IMR-90 (cell line): ENCODE data around the gene CCL19. TPM values are rescaled to one million over a fixed set of nuclear protein-coding genes. Genes with fewer than 3 reads are reported as not detected.

Experiments used
- ATAC-seq: fragments of 200-7000 bp; cut with Tn5 transposase; 2 replicates; pipeline ENCODE4 v1.9.1; 2020; ENCODE audit warnings: low read depth, mild to moderate bottlenecking, moderate library complexity
- BruUV-seq: library from RNA; stranded (reverse); fragments of 400-500 nt; replicated peaks from 2 replicates; lab custom pipeline; 2021; lab: Mats Ljungman, UMichigan
- CTCF ChIA-PET: fragments of 300-600 bp; formaldehyde crosslinking; extraction: SDS; loops from one replicate; lab custom pipeline; 2021; ENCODE audit warnings: antibody characterized with exemption; lab: Yijun Ruan, JAX
- POLR2A ChIA-PET: fragments of 300-600 bp; sonication (Branson Sonifier 250); formaldehyde crosslinking; loops from one replicate; lab custom pipeline; 2022; ENCODE audit warnings: antibody characterized with exemption; ENCODE audit not compliant: unreplicated experiment; lab: Charles Lee
- DNase-seq: peaks from one replicate; pipeline ENCODE4 v3.0.0; 2013
- H2AFZ ChIP-seq: replicated peaks from 2 replicates; pipeline ENCODE3; 2013; ENCODE audit warnings: low read length, mild to moderate bottlenecking; ENCODE audit not compliant: poor library complexity
- H2AK5ac ChIP-seq: 2 replicates; pipeline ENCODE4 v1.6.1; 2013; ENCODE audit warnings: low read depth, low read length, inconsistent platforms
- H2AK9ac ChIP-seq: replicated peaks from 2 replicates; pipeline ENCODE3; 2013; ENCODE audit warnings: mild to moderate bottlenecking, low read depth, low read length, moderate library complexity; ENCODE audit not compliant: poor library complexity
- H2BK120ac ChIP-seq: 2 replicates; pipeline ENCODE4 v1.6.1; 2013; ENCODE audit warnings: low read depth, low read length, inconsistent platforms
- H2BK15ac ChIP-seq: 3 replicates; pipeline ENCODE4 v1.6.1; 2013; ENCODE audit warnings: low read depth, low read length, inconsistent platforms
- H2BK20ac ChIP-seq: 2 replicates; pipeline ENCODE4 v1.6.1; 2013; ENCODE audit warnings: low read depth, mild to moderate bottlenecking, inconsistent platforms, low read length, moderate library complexity
- H2BK5ac ChIP-seq: 2 replicates; pipeline ENCODE4 v1.6.1; 2013; ENCODE audit warnings: mild to moderate bottlenecking, low read depth, low read length, inconsistent platforms; ENCODE audit not compliant: poor library complexity, severe bottlenecking
- H3K14ac ChIP-seq: replicated peaks from 2 replicates; pipeline ENCODE4 v1.6.1; 2013; ENCODE audit warnings: low read depth, low read length, inconsistent platforms
- H3K18ac ChIP-seq: 2 replicates; pipeline ENCODE4 v1.6.1; 2013; ENCODE audit warnings: low read depth, low read length, control low read depth
- H3K23ac ChIP-seq: 2 replicates; pipeline ENCODE4 v1.6.1; 2013; ENCODE audit warnings: low read depth, low read length, inconsistent platforms
- H3K27ac ChIP-seq: 2 replicates; pipeline ENCODE4 v1.5.1; 2013; ENCODE audit warnings: mild to moderate bottlenecking, control low read depth, low read length; ENCODE audit not compliant: insufficient read depth
- H3K27me3 ChIP-seq: 2 replicates; pipeline ENCODE4 v1.6.1; 2013; ENCODE audit warnings: low read length; ENCODE audit not compliant: control insufficient read depth, insufficient read depth
- H3K36me3 ChIP-seq: 2 replicates; pipeline ENCODE4 v1.6.1; 2013; ENCODE audit warnings: low read length, mixed read lengths; ENCODE audit not compliant: control insufficient read depth, insufficient read depth
- H3K4ac ChIP-seq: 2 replicates; pipeline ENCODE4 v1.6.1; 2013; ENCODE audit warnings: low read depth, low read length, inconsistent platforms
- H3K4me1 ChIP-seq: 2 replicates; pipeline ENCODE4 v1.6.1; 2013; ENCODE audit warnings: low read length, mixed read lengths; ENCODE audit not compliant: control insufficient read depth, insufficient read depth
- H3K4me2 ChIP-seq: 2 replicates; pipeline ENCODE4 v1.6.1; 2013; ENCODE audit warnings: low read depth, mild to moderate bottlenecking, control low read depth, low read length, moderate library complexity
- H3K4me3 ChIP-seq: 2 replicates; pipeline ENCODE4 v1.5.1; 2013; ENCODE audit warnings: low read depth, mild to moderate bottlenecking, control low read depth, low read length, moderate library complexity; ENCODE audit not compliant: insufficient read depth
- H3K56ac ChIP-seq: 2 replicates; pipeline ENCODE4 v1.6.1; 2013; ENCODE audit warnings: low read length, inconsistent platforms; ENCODE audit not compliant: insufficient read depth; ENCODE audit errors: extremely low read depth
- H3K79me1 ChIP-seq, 2 experiments: 2 replicates each; pipeline ENCODE4 v1.6.1; 2013; ENCODE audit warnings: low read length in 2 of 2, inconsistent platforms in 1 of 2, low read depth in 1 of 2
- H3K9ac ChIP-seq: 2 replicates; pipeline ENCODE4 v1.6.1; 2013; ENCODE audit warnings: low read depth, low read length, control low read depth
- H3K9me1 ChIP-seq: 2 replicates; pipeline ENCODE4 v1.6.1; 2013; ENCODE audit warnings: low read length, inconsistent platforms; ENCODE audit not compliant: insufficient read depth
- H3K9me3 ChIP-seq: 2 replicates; pipeline ENCODE4 v1.6.1; 2013; ENCODE audit warnings: low read length; ENCODE audit not compliant: control insufficient read depth, insufficient read depth
- H4K20me1 ChIP-seq: 2 replicates; pipeline ENCODE4 v1.6.1; 2013; ENCODE audit warnings: low read length, inconsistent platforms; ENCODE audit not compliant: insufficient read depth
- H4K5ac ChIP-seq: 2 replicates; pipeline ENCODE4 v1.6.1; 2013; ENCODE audit warnings: mild to moderate bottlenecking, low read depth, low read length, control low read depth
- H4K8ac ChIP-seq, 2 experiments: 2 replicates each; pipeline ENCODE4 v1.6.1; 2013; ENCODE audit warnings: low read depth in 2 of 2, low read length in 2 of 2, control low read depth in 1 of 2, inconsistent platforms in 1 of 2
- H4K91ac ChIP-seq: 2 replicates; pipeline ENCODE4 v1.6.1; 2013; ENCODE audit warnings: low read depth, low read length, inconsistent platforms; ENCODE audit not compliant: insufficient read depth
- BHLHE40 ChIP-seq: fragments of 150-350 bp; IDR thresholded peaks from 2 replicates; pipeline ENCODE4 v1.6.1; 2016; ENCODE audit warnings: mild to moderate bottlenecking, low read depth, low read length
- CEBPB ChIP-seq: IDR thresholded peaks from 2 replicates; pipeline ENCODE4 v1.6.1; 2012; ENCODE audit warnings: low read depth, low read length, improper control_type of control experiment
- CHD1 ChIP-seq: IDR thresholded peaks from 2 replicates; pipeline ENCODE4 v1.6.1; 2012; ENCODE audit warnings: low read depth, low read length, improper control_type of control experiment
- FOS ChIP-seq: fragments of 150-350 bp; IDR thresholded peaks from 2 replicates; pipeline ENCODE4 v1.6.1; 2016; ENCODE audit warnings: low read depth, low read length
- MAFK ChIP-seq: IDR thresholded peaks from 2 replicates; pipeline ENCODE4 v1.6.1; 2012; ENCODE audit warnings: low read depth, low read length, improper control_type of control experiment
- MAZ ChIP-seq: IDR thresholded peaks from 2 replicates; pipeline ENCODE4 v1.6.1; 2012; ENCODE audit warnings: low read depth, mild to moderate bottlenecking, low read length, improper control_type of control experiment, moderate library complexity, borderline replicate concordance
- MXI1 ChIP-seq: IDR thresholded peaks from 2 replicates; pipeline ENCODE4 v1.6.1; 2012; ENCODE audit warnings: low read depth, mild to moderate bottlenecking, low read length, moderate library complexity, borderline replicate concordance
- NFE2L2 ChIP-seq: fragments of 150-350 bp; IDR thresholded peaks from 2 replicates; pipeline ENCODE4 v1.6.1; 2016; ENCODE audit warnings: low read depth, mild to moderate bottlenecking, low read length
- POLR2A ChIP-seq: IDR thresholded peaks from 2 replicates; pipeline ENCODE4 v1.6.1; 2012; ENCODE audit warnings: mild to moderate bottlenecking, low read depth, low read length
- RAD21 ChIP-seq: IDR thresholded peaks from 2 replicates; pipeline ENCODE4 v1.6.1; 2012; ENCODE audit warnings: low read length, improper control_type of control experiment
- RCOR1 ChIP-seq: IDR thresholded peaks from 2 replicates; pipeline ENCODE4 v1.6.1; 2012; ENCODE audit warnings: mild to moderate bottlenecking, low read length, improper control_type of control experiment; ENCODE audit not compliant: insufficient replicate concordance
- RFX5 ChIP-seq: IDR thresholded peaks from 2 replicates; pipeline ENCODE4 v1.8.0; 2012; ENCODE audit warnings: low read depth, mild to moderate bottlenecking, low read length, moderate library complexity
- SMC3 ChIP-seq: fragments of 150-350 bp; IDR thresholded peaks from 2 replicates; pipeline ENCODE4 v1.6.1; 2016; ENCODE audit warnings: low read depth, mild to moderate bottlenecking, antibody characterized with exemption, low read length, moderate library complexity
- WGBS, 2 experiments: methylation state at CpG; one replicate each; pipeline versions ENCODE4 v1.1.5 to v1.1.7; 2013; ENCODE audit warnings: missing lambda C conversion rate in 2 of 2; ENCODE audit not compliant: insufficient read length in 1 of 2; ENCODE audit errors: extremely low coverage in 2 of 2; 5-methylcytosine and 5-hydroxymethylcytosine counted together
- dilution Hi-C: fragments of 300-500 bp; cut with HindIII; formaldehyde crosslinking; loops from one replicate; pipeline ENCODE4 v1.14.3; 2018; ENCODE audit warnings: low sequenced_read_pairs; ENCODE audit not compliant: unreplicated experiment
- in situ Hi-C: fragments of 300-500 bp; cut with MboI; formaldehyde crosslinking; loops from 3 replicates; pipeline ENCODE4 v1.14.3; 2019; ENCODE audit warnings: low sequenced_read_pairs, inconsistent platforms, mixed read lengths
- intact Hi-C: fragments of 100-400 bp; cut with micrococcal nuclease; formaldehyde crosslinking; loops from 2 replicates; pipeline ENCODE4 v1.10.0; 2022
- polyA plus RNA-seq, 3 experiments: library from polyadenylated mRNA; depleted of rRNA; stranded (reverse); fragments of >200 nt; gene quantifications; 2 replicates each; pipeline ENCODE4 v1.2.3, GENCODE V29; 2012; ENCODE audit warnings: low replicate concordance in 1 of 3
- total RNA-seq: library from RNA; depleted of rRNA; stranded (reverse); fragments of >200 nt; gene quantifications from 2 replicates; pipeline ENCODE4 v1.2.3, GENCODE V29; 2012
- TF ChIP-seq, protein P1 (sequence below): conservative IDR thresholded peaks from 2 replicates; pipeline ENCODE4 v1.5.1; 2012; ENCODE audit warnings: mild to moderate bottlenecking, low read depth, low read length, improper control_type of control experiment
- TF ChIP-seq, protein P2 (sequence below): fragments of 150-350 bp; IDR thresholded peaks from 2 replicates; pipeline ENCODE4 v1.6.1; 2017; ENCODE audit warnings: mild to moderate bottlenecking, antibody characterized with exemption, low read length, low read depth
- TF ChIP-seq, protein P3 (sequence below): fragments of 150-350 bp; IDR thresholded peaks from 2 replicates; pipeline ENCODE4 v1.6.1; 2016; ENCODE audit warnings: low read depth, mild to moderate bottlenecking, low read length, moderate library complexity, borderline replicate concordance

CCL19 gene
- total and polyA plus RNA-seq, 2 of the 4 experiments (the other 2 are of a cell fraction), result not detected

DNA sequence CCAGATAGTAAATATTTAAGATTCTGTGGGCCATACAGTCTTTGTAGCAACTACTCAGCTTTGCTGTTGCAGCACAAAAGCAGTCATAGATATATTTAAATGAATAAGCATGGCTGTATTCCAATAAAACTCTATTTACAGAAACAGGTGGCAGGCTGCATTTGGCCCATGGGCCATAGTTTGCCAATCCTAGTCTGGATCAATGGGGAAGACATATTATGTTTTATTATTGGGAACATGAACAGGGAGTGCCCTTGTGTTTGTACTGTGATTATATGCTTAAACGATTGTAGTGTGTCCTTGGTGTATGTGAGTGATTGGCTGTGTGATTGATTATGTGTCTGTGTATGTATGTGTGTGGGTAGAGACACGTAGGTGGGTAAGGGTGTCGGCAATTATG lies 16.6 kb downstream of the CCL19 start:
- WGBS, 2 experiments, result 71 to 100% methylated on average over 1 of the region's 3 CpGs
- H3K23ac ChIP-seq, result no peak overlapping the region
- no peak for ATAC-seq
- H3K36me3 ChIP-seq, result peaks cover 2% of the 10 kb centered on the region
- H2BK5ac ChIP-seq, result no peak overlapping the region
- in situ Hi-C loops, result no loop called here
- H2BK15ac ChIP-seq, result no peak overlapping the region
- no peak overlapping the region for H3K4me3 ChIP-seq
- H2AK5ac ChIP-seq, result no peak overlapping the region
- H3K4me1 ChIP-seq, result no peaks in the 10 kb centered on the region
- H2AFZ ChIP-seq, result no peak overlapping the region
- intact Hi-C loops, result no loop called here
- CTCF ChIA-PET, result interaction anchor here (1.0 to 3.3 kb wide), 2 partner anchors 27 to 28 kb away, joined by 3 to 16 read pairs; no protein-coding TSS in a partner anchor
- POLR2A ChIA-PET, result no interaction called here
- no peak overlapping the region for H2BK20ac ChIP-seq
- dilution Hi-C loops, result no loop called here
- H4K20me1 ChIP-seq, result no peaks in the 10 kb centered on the region
- H3K14ac ChIP-seq, result no peak overlapping the region
- peaks cover 25 to 27% of the 10 kb centered on the region in 2 experiments for H3K79me1 ChIP-seq
- no peak overlapping the region for H3K56ac ChIP-seq
- no peak overlapping the region for H4K5ac ChIP-seq
- no peak overlapping the region for H4K91ac ChIP-seq
- no TSS peak for BruUV-seq
- no peak overlapping the region for H3K18ac ChIP-seq
- TF ChIP-seq MXI1 (no peak), NFE2L2 (no peak), CEBPB (no peak), MAFK (no peak), FOS (no peak), BHLHE40 (no peak), POLR2A (no peak), CHD1 (no peak), SMC3 (no peak), MAZ (no peak), RFX5 (no peak), RCOR1 (no peak), RAD21 (no peak)
- TF ChIP-seq, protein P1, sequence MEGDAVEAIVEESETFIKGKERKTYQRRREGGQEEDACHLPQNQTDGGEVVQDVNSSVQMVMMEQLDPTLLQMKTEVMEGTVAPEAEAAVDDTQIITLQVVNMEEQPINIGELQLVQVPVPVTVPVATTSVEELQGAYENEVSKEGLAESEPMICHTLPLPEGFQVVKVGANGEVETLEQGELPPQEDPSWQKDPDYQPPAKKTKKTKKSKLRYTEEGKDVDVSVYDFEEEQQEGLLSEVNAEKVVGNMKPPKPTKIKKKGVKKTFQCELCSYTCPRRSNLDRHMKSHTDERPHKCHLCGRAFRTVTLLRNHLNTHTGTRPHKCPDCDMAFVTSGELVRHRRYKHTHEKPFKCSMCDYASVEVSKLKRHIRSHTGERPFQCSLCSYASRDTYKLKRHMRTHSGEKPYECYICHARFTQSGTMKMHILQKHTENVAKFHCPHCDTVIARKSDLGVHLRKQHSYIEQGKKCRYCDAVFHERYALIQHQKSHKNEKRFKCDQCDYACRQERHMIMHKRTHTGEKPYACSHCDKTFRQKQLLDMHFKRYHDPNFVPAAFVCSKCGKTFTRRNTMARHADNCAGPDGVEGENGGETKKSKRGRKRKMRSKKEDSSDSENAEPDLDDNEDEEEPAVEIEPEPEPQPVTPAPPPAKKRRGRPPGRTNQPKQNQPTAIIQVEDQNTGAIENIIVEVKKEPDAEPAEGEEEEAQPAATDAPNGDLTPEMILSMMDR, result no peak
- TF ChIP-seq, protein P2, sequence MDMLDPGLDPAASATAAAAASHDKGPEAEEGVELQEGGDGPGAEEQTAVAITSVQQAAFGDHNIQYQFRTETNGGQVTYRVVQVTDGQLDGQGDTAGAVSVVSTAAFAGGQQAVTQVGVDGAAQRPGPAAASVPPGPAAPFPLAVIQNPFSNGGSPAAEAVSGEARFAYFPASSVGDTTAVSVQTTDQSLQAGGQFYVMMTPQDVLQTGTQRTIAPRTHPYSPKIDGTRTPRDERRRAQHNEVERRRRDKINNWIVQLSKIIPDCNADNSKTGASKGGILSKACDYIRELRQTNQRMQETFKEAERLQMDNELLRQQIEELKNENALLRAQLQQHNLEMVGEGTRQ, result no peak
- TF ChIP-seq, protein P3, sequence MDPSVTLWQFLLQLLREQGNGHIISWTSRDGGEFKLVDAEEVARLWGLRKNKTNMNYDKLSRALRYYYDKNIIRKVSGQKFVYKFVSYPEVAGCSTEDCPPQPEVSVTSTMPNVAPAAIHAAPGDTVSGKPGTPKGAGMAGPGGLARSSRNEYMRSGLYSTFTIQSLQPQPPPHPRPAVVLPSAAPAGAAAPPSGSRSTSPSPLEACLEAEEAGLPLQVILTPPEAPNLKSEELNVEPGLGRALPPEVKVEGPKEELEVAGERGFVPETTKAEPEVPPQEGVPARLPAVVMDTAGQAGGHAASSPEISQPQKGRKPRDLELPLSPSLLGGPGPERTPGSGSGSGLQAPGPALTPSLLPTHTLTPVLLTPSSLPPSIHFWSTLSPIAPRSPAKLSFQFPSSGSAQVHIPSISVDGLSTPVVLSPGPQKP, result no peak
- H2BK120ac ChIP-seq, result no peak overlapping the region
- H3K9ac ChIP-seq, result no peak overlapping the region
- H2AK9ac ChIP-seq, result no peak overlapping the region
- H3K9me3 ChIP-seq, result no peaks in the 10 kb centered on the region
- no peak overlapping the region for H4K8ac ChIP-seq
- H3K27ac ChIP-seq, result no peak overlapping the region
- H3K27me3 ChIP-seq, result no peaks in the 10 kb centered on the region
- no peaks in the 10 kb centered on the region; the same call in 1 of the 2 replicates for H3K9me1 ChIP-seq
- H3K4ac ChIP-seq, result no peak overlapping the region
- no peak overlapping the region for H3K4me2 ChIP-seq
- no peak for DNase-seq
